HepG2 (cell line): ENCODE data around the gene CASP4. TPM values are rescaled to one million over a fixed set of nuclear protein-coding genes. Genes with fewer than 3 reads are reported as not detected.

Experiments
- ATAC-seq: fragments of 200-7000 bp; cut with Tn5 transposase; 3 replicates; pipeline ENCODE4 v1.9.1; 2020; ENCODE audit warnings: mild to moderate bottlenecking, moderate library complexity
- BruUV-seq: library from RNA; stranded (reverse); fragments of 400-500 nt; replicated peaks from 2 replicates; lab custom pipeline; 2021; lab: Mats Ljungman, UMichigan
- CTCF ChIA-PET: fragments of 300-600 bp; formaldehyde crosslinking; extraction: SDS; loops from one replicate; lab custom pipeline; 2021; ENCODE audit warnings: low total read pairs, inconsistent platforms, low intra/inter-chr PET ratio; lab: Yijun Ruan, JAX
- POLR2A ChIA-PET: fragments of 350-600 bp; sonication (Branson Sonifier 250); formaldehyde crosslinking; loops from one replicate; lab custom pipeline; 2020; ENCODE audit warnings: antibody characterized with exemption, inconsistent platforms; lab: Yijun Ruan, JAX
- DNase-seq: peaks from one replicate; pipeline ENCODE4 v3.0.0-alpha.2; 2015; ENCODE audit warnings: low spot score
- FAIRE-seq: peaks from 3 replicates; lab custom pipeline; 2011; peaks lifted over from hg19 to GRCh38; lab: Jason Lieb, UNC
- H2AFZ ChIP-seq: one replicate; pipeline ENCODE4 v1.6.1; 2011; ENCODE audit warnings: low read length, inconsistent platforms
- H3K27ac ChIP-seq: fragments of 300-600 bp; 3 replicates; pipeline ENCODE4 v1.8.0; 2011; ENCODE audit warnings: mixed run types, mild to moderate bottlenecking, mixed read lengths, low read length, inconsistent platforms; ENCODE audit not compliant: insufficient read depth; ENCODE audit errors: extremely low read length
- H3K27me3 ChIP-seq, 2 experiments: fragments of 200-600 bp in 1 of 2; 2 replicates in 1 of 2; 3 replicates in 1 of 2; pipeline versions ENCODE4 v1.6.0 to v1.8.0; 2011; ENCODE audit warnings: low read length in 2 of 2, mild to moderate bottlenecking in 2 of 2, moderate library complexity in 2 of 2, inconsistent platforms in 1 of 2; ENCODE audit not compliant: insufficient read depth in 2 of 2, control insufficient read depth in 1 of 2
- H3K36me3 ChIP-seq, 2 experiments: fragments of 200-600 bp in 1 of 2; replicated peaks in 1 of 2; 2 replicates in 1 of 2; 3 replicates in 1 of 2; pipeline versions ENCODE4 v1.5.1 to v1.8.0; 2011; ENCODE audit warnings: low read length in 2 of 2, inconsistent platforms in 1 of 2; ENCODE audit not compliant: insufficient read depth in 2 of 2, control insufficient read depth in 1 of 2
- H3K4me1 ChIP-seq: 2 replicates; pipeline ENCODE4 v1.5.1; 2012; ENCODE audit warnings: low read length, inconsistent platforms; ENCODE audit not compliant: insufficient read depth
- H3K4me2 ChIP-seq: 2 replicates; pipeline ENCODE4 v1.6.0; 2011; ENCODE audit warnings: low read depth, low read length, inconsistent platforms
- H3K4me3 ChIP-seq, 3 experiments: fragments of 200-600 bp in 1 of 3; sonication (generic), shearing (Covaris generic) in 1 of 3; replicated peaks in 1 of 3; 2 replicates each; pipeline ENCODE4 v1.5.1; 2011 to 2016; ENCODE audit warnings: low read length in 3 of 3, inconsistent platforms in 2 of 3, low read depth in 2 of 3, mild to moderate bottlenecking in 2 of 3, control low read depth in 1 of 3, mixed read lengths in 1 of 3; ENCODE audit not compliant: insufficient read depth in 1 of 3
- H3K79me2 ChIP-seq: one replicate; pipeline ENCODE4 v1.6.1; 2011; ENCODE audit warnings: low read length, inconsistent platforms; ENCODE audit not compliant: insufficient read depth
- H3K9ac ChIP-seq: 2 replicates; pipeline ENCODE4 v1.6.0; 2011; ENCODE audit warnings: mild to moderate bottlenecking, low read depth, low read length, inconsistent platforms; ENCODE audit not compliant: insufficient read depth
- H3K9me3 ChIP-seq: 2 replicates; pipeline ENCODE4 v1.5.1; 2012; ENCODE audit warnings: mild to moderate bottlenecking, low read length
- H4K20me1 ChIP-seq: 2 replicates; pipeline ENCODE4 v1.6.0; 2011; ENCODE audit warnings: inconsistent platforms, mild to moderate bottlenecking, low read length, moderate library complexity; ENCODE audit not compliant: insufficient read depth
- ATF1 ChIP-seq: IDR thresholded peaks from 2 replicates; pipeline ENCODE4 v1.6.1; 2016; ENCODE audit warnings: mild to moderate bottlenecking, control low read depth
- DMAP1 ChIP-seq: IDR thresholded peaks from 2 replicates; pipeline ENCODE4 v1.6.1; 2016
- ELF1 ChIP-seq: sonication (generic); formaldehyde crosslinking; IDR thresholded peaks from 2 replicates; pipeline ENCODE4 v1.4.0; 2020; ENCODE audit warnings: missing genetic modification reagents
- FOXC1 ChIP-seq: sonication (generic); formaldehyde crosslinking; IDR thresholded peaks from 2 replicates; pipeline ENCODE4 v1.8.0; 2022; ENCODE audit warnings: mild to moderate bottlenecking, missing genetic modification reagents, borderline replicate concordance
- KLF16 ChIP-seq, 2 experiments: sonication (generic) in 1 of 2; formaldehyde crosslinking in 1 of 2; IDR thresholded peaks; 2 replicates each; pipeline versions ENCODE4 v1.6.1 to v1.8.0; 2016 to 2023; ENCODE audit warnings: missing genetic modification reagents in 2 of 2, missing compliant biosample characterization in 1 of 2
- RXRB ChIP-seq: IDR thresholded peaks from 2 replicates; pipeline ENCODE4 v1.6.1; 2016; ENCODE audit warnings: borderline replicate concordance, missing genetic modification reagents, missing compliant biosample characterization
- SMARCE1 ChIP-seq: fragments of 450-650 bp; IDR thresholded peaks from 2 replicates; pipeline ENCODE4 v1.6.1; 2017; ENCODE audit warnings: borderline replicate concordance
- SYNCRIP ChIP-seq: fragments of 200-400 bp; formaldehyde crosslinking; IDR thresholded peaks from 2 replicates; pipeline ENCODE4 v1.6.1; 2018; ENCODE audit warnings: mild to moderate bottlenecking, low read depth, low read length; ENCODE audit not compliant: insufficient read depth
- TMF1 ChIP-seq: sonication (generic); formaldehyde crosslinking; IDR thresholded peaks from 2 replicates; pipeline ENCODE4 v1.8.1; 2022; ENCODE audit warnings: low read depth, missing genetic modification reagents
- ZBTB42 ChIP-seq: sonication (generic); formaldehyde crosslinking; IDR thresholded peaks from 2 replicates; pipeline ENCODE4 v1.5.0; 2020; ENCODE audit warnings: mild to moderate bottlenecking, missing genetic modification reagents
- ZNF138 ChIP-seq: sonication (generic); formaldehyde crosslinking; IDR thresholded peaks from 2 replicates; pipeline ENCODE4 v1.5.0; 2020; ENCODE audit warnings: mild to moderate bottlenecking, low read depth, missing genetic modification reagents
- ZNF343 ChIP-seq: sonication (generic); formaldehyde crosslinking; IDR thresholded peaks from 2 replicates; pipeline ENCODE4 v1.4.0; 2020; ENCODE audit warnings: mild to moderate bottlenecking, missing genetic modification reagents
- ZSCAN20 ChIP-seq: sonication (generic); formaldehyde crosslinking; IDR thresholded peaks from 2 replicates; pipeline ENCODE4 v1.4.0; 2020; ENCODE audit warnings: missing genetic modification reagents, mild to moderate bottlenecking, borderline replicate concordance
- WGBS: methylation state at CpG from one replicate; pipeline ENCODE4 v1.1.6; 2017; ENCODE audit warnings: low lambda C conversion rate; 5-methylcytosine and 5-hydroxymethylcytosine counted together
- in situ Hi-C: cut with HindIII; loops from 2 replicates; pipeline ENCODE4 v1.10.0; 2017; ENCODE audit warnings: low pct_unique_long_range_greater_than_20kb; ENCODE audit not compliant: extremely low pct_ligation_motif_present
- intact Hi-C: fragments of 100-400 bp; cut with micrococcal nuclease; formaldehyde crosslinking; loops from one replicate; pipeline ENCODE4 v1.10.0; 2022; ENCODE audit not compliant: unreplicated experiment
- polyA plus RNA-seq, 8 experiments: library from polyadenylated mRNA; depleted of rRNA in 3 of 8; stranded (reverse) in 7 of 8; unstranded in 1 of 8; fragments of >200 nt; fragmentation: Illumina TruSeq in 4 of 8; extraction: Trizol in 4 of 8; gene quantifications; 2 replicates each; pipeline versions ENCODE4 v1.2.1 to v1.2.3, GENCODE V29; 2011 to 2016; ENCODE audit warnings: low read depth in 4 of 8, missing spikeins in 1 of 8, mixed read lengths in 1 of 8; ENCODE audit not compliant: insufficient read depth in 1 of 8
- total RNA-seq, 5 experiments: library from RNA; depleted of rRNA; stranded (reverse); fragments of >200 nt; fragmentation: Illumina TruSeq; extraction: Trizol; gene quantifications; 2 replicates each; pipeline ENCODE4 v1.2.3, GENCODE V29; 2016; ENCODE audit warnings: low read depth in 1 of 5
- TF ChIP-seq, protein P1 (sequence below): sonication (generic); formaldehyde crosslinking; IDR thresholded peaks from 2 replicates; pipeline ENCODE4 v1.9.0; 2021; ENCODE audit warnings: missing genetic modification reagents, mild to moderate bottlenecking, borderline replicate concordance
- TF ChIP-seq, protein P2 (sequence below): sonication (generic); formaldehyde crosslinking; IDR thresholded peaks from 2 replicates; pipeline ENCODE4 v1.4.0; 2020; ENCODE audit warnings: missing genetic modification reagents, mild to moderate bottlenecking, borderline replicate concordance

Gene CASP4
- total and polyA plus RNA-seq, 2 of the 13 experiments (the other 11 are each of a cell fraction or from before 2014, with no cell fraction given): 56.4 to 69.8 TPM

DNA sequence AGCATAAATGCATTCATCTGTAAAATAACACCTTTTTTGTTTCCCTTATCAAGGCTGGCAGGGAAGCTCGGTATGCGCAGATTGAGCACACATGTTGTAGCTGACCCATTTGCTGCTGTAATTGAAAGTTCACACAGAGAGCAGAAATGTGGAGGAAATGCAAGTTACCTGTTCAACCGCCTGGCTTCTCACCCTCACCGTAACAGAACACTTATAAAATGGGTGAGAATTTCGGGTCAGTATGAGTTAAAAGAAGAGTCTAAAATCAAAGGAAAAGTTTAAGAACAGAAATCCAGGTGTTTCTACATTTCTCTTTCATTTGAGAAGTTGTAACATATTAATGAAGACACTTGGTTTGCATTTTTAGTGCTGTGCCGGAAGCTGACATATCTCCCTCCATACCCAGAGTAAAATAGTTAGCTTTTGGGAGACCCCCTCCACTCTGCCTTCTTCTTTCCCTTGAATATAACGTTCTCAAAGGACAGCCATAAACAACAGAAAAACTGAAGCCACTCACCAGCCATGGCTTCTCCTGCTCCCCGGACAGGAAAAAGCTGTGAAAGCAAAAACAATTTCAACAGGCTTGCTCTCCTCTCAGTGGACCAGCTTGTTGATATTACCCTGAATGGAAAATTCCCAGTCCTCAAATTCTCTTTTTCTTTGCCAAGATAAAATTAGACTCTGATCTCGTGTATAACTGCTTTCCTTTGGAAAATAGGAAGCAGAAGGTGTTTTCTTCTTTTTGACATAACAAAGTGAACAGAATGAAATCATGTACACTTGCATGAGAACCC is 70.3 kb downstream of the CASP4 start, which contains the start of gene CASP12:
Gene CASP12 (minus strand): TSS at position 570 of the 794 bp plus-strand sequence.
- POLR2A ChIA-PET: no interaction called here
- Histone ChIP-seq H3K79me2 (no peaks in the 10 kb centered on the region), H3K4me2 (no peak within 1 kb of the TSS), H2AFZ (no peak within 1 kb of the TSS), H3K36me3 (no peaks in the 10 kb centered on the region), H3K4me1 (no peaks in the 10 kb centered on the region), H3K4me3 (no peak within 1 kb of the TSS), H4K20me1 (no peaks in the 10 kb centered on the region), H3K27ac (no peak within 1 kb of the TSS), H3K27me3 (no peaks in the 10 kb centered on the region), H3K9me3 (no peaks in the 10 kb centered on the region), H3K9ac (no peak within 1 kb of the TSS)
- 27% methylated on average over 9 of the region's 9 CpGs for WGBS
- intact Hi-C loops: no loop called here
- in situ Hi-C loops: no loop called here
- no peak for TF ChIP-seq ATF1 (CRISPR knock-in tag)
- no peak for TF ChIP-seq SYNCRIP
- no peak for TF ChIP-seq ZNF343 (CRISPR knock-in tag)
- no peak for TF ChIP-seq ZBTB42 (CRISPR knock-in tag)
- DNase-seq (no peak), FAIRE-seq (no peak), ATAC-seq (no peak)
- no TSS peak for BruUV-seq
- CTCF ChIA-PET: no interaction called here

DNA sequence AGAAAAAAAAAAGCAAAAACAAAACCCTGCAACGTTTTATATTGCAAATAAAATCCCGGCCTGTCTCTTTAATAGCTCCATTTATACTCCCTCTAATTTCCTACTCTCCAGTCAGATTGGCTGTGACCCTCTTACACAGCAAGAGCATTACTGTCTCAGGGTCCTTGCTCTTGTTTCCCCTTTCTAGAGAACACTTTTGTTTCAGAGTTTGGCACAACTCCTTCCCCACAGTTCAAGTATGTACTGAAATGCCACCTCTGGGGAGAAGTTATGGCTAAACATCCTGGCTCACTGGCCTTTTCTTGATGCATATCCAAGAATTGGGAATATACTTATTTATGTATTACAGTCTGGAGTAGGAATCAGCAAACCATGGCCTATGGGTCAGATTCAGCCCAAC is 72.7 kb downstream of the CASP4 start:
- H3K27ac ChIP-seq: no peak overlapping the region
- no peaks in the 10 kb centered on the region for H3K4me1 ChIP-seq
- TF ChIP-seq ZNF138: no peak
- TF ChIP-seq ZSCAN20 (CRISPR knock-in tag): no peak
- no peak for TF ChIP-seq KLF16 (CRISPR knock-in tag; IDR thresholded peaks at IDR 0.05)
- TF ChIP-seq ELF1 (CRISPR knock-in tag): no peak
- TF ChIP-seq SMARCE1: no peak
- no peak for TF ChIP-seq RXRB (CRISPR knock-in tag)
- TF ChIP-seq, protein P1, sequence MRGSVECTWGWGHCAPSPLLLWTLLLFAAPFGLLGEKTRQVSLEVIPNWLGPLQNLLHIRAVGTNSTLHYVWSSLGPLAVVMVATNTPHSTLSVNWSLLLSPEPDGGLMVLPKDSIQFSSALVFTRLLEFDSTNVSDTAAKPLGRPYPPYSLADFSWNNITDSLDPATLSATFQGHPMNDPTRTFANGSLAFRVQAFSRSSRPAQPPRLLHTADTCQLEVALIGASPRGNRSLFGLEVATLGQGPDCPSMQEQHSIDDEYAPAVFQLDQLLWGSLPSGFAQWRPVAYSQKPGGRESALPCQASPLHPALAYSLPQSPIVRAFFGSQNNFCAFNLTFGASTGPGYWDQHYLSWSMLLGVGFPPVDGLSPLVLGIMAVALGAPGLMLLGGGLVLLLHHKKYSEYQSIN (CRISPR knock-in tag): no peak
- no peak for TF ChIP-seq FOXC1 (CRISPR knock-in tag)
- TF ChIP-seq, protein P2, sequence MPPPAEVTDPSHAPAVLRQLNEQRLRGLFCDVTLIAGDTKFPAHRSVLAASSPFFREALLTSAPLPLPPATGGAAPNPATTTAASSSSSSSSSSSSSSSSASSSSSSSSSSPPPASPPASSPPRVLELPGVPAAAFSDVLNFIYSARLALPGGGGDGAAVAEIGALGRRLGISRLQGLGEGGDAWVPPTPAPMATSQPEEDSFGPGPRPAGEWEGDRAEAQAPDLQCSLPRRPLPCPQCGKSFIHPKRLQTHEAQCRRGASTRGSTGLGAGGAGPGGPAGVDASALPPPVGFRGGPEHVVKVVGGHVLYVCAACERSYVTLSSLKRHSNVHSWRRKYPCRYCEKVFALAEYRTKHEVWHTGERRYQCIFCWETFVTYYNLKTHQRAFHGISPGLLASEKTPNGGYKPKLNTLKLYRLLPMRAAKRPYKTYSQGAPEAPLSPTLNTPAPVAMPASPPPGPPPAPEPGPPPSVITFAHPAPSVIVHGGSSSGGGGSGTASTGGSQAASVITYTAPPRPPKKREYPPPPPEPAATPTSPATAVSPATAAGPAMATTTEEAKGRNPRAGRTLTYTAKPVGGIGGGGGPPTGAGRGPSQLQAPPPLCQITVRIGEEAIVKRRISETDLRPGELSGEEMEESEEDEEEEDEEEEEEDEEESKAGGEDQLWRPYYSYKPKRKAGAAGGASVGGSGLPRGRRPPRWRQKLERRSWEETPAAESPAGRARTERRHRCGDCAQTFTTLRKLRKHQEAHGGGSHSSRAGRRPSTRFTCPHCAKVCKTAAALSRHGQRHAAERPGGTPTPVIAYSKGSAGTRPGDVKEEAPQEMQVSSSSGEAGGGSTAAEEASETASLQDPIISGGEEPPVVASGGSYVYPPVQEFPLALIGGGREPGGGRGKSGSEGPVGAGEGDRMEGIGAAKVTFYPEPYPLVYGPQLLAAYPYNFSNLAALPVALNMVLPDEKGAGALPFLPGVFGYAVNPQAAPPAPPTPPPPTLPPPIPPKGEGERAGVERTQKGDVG (CRISPR knock-in tag): no peak
- TF ChIP-seq DMAP1 (CRISPR knock-in tag): no peak
- no peak for TF ChIP-seq TMF1 (CRISPR knock-in tag)
- no peak overlapping the region for H3K4me3 ChIP-seq
- no peak overlapping the region for H2AFZ ChIP-seq
- H4K20me1 ChIP-seq: no peaks in the 10 kb centered on the region
- ChIA-PET POLR2A (no interaction called here), CTCF (no interaction called here)
- 0% methylated on average over 2 of the region's 2 CpGs for WGBS
- H3K27me3 ChIP-seq: no peaks in the 10 kb centered on the region
- in situ Hi-C loops: no loop called here
- DNase-seq: no peak
- BruUV-seq: no TSS peak
- H3K9ac ChIP-seq: no peak overlapping the region
- no peaks in the 10 kb centered on the region for H3K36me3 ChIP-seq
- no peaks in the 10 kb centered on the region for H3K79me2 ChIP-seq
- H3K9me3 ChIP-seq: no peaks in the 10 kb centered on the region
- ATAC-seq: no peak
- no peak for FAIRE-seq
- no peak overlapping the region for H3K4me2 ChIP-seq
- intact Hi-C loops: no loop called here
